Stimulated activated CD4-positive, alpha-beta T cell treated with anti-CD3 and anti-CD28 coated beads, TNF-alpha, amount 100 ng/mL, for 24 hours (primary cell): ENCODE results near the gene SLC5A11.
A peak's percentile ranks its signal among the peaks of the same experiment; 100 is the strongest.
"Not testable (repeated sequence)": the region's sequence is repeated elsewhere in the genome, so short reads cannot be mapped to it uniquely, and the experiment has no call there.

Source experiments
- DNase-seq, 3 experiments: peaks; one replicate each; pipeline ENCODE4 v3.0.0-alpha.2; 2020; ENCODE audit warnings: low read depth in 3 of 3

Gene SLC5A11

DNA sequence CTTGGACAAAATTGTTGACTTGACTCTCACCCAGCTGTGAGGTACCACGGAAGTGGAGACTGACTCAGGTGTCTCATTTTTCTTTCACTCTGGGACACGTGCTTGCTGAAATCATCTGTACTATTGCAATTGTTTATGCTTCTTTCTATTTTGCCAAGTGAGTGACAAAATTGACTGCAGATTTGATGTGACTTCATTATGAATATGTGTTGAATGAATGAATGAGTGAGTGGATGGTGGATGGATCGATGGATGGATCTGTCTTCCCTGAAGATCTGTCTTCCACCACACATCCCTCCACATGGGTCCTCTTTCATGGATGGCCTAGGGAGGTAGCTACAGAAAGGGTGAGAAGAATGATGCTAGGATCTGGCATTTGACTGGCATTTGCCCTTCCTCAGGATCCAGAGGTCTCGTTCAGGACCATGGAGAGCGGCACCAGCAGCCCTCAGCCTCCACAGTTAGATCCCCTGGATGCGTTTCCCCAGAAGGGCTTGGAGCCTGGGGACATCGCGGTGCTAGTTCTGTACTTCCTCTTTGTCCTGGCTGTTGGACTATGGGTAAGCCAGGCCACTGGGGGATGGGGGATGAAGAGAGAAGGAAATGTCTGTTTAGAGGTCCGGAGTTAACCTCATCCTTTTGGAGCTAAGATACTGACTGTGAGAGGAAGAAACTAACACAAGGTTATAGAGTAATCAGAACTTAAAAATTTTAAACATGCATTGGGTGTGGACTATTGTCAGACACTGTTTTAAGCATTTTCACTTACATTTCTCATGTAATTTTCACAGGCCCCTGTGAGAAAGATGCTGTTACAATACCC is 12.7 kb downstream of the SLC5A11 start:
- peak in 2 of 3 experiments; percentile 1 to 35 for DNase-seq

DNA sequence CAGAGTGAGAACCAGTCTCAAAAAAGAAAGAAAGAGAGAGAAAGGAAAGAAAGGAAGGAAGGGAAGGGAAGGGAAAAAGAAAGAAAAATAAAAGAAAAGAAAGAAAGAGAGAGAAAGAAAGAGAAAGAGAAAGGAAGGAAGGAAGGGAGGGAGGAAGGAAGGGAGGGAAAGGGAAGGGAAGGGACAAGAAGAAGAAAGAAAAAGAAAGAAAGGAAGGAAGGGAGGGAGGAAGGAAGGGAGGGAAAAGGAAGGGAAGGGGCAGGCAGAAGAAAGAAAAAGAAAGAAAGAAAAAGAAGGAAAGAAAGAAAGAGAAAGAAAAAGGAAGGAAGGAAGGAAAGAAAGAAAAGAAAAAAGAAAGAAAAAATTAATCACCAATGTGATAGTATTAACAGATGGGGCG is 15.7 kb downstream of the SLC5A11 start:
- no peak for DNase-seq

DNA sequence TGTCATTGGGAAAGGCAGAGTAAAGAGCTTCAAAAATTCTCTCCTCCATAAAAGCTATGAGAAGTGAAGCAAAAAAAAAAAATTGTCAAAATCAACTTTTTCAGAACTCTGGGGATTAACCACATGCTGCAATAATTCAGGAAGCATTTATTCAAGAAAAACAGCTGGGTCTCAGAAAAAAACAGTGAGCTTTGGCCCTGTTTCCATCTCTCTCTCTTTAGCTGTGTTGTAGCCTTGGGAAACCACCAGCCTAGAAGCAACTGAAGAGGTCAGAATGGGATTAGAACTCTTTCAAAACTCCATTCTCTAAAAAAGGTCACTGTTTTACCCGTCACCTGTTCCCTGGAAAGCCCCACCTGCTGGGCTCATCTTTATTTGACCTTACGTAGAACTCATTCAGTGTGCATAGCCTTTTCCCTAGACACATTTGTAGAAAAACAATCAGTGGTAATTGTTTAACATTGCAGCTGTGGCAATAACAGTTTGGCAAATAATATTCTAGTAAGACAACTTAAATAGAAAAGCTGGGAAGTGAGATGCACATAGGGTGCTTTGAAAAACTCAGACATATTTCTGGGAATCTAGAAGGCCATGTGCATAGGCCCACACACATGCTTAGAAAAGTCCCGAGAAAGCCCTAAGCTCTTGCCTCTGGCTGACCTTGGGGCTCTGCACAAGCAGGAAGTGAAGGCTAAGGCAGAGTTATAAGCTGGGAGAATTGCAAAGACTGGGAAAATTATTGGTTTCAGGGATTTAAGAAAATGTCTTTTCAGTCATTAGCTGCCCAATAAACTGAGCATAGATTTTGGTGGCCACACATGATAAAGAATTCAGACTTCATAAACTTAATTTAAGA is 18.0 kb downstream of the SLC5A11 start:
- DNase-seq, result no peak

DNA sequence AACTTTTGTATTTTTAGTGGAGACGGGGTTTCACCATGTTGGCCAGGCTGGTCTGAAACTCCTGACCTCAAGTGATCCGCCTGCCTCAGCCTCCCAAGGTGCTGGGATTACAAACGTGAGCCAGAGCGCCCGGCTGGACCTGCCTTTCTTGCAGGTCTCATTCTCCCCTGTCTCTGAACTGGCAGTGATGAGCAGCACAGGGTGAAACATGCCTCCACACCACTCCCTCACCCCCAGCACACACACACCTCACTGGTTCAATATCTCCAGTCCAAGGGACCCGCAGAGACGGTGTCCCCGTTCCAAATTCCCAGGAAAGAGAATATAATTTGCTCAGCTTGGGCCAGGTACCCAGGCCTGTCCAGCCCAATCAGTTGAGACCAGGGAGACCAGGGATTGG is 23.3 kb downstream of the SLC5A11 start:
- no peak for DNase-seq

DNA sequence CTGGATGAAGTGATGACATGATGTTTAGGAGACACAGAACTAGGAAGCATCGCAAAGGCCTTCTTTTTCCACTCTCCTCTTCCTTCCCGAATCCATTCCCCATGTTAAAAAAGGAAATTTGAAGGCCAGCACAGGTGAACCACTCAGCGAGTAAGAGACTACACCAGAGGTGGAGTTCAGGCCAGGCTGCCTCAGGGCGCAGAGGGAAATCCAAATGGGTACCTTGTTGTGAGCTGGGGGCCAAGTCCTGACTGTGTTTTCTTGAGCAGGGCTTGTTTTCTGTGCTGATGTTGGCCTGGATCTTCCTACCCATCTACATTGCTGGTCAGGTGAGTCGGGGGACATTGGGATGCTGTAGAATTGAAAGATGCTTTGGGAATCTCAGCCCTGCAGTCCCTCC is 26.1 kb downstream of the SLC5A11 start:
- DNase-seq, result no peak

DNA sequence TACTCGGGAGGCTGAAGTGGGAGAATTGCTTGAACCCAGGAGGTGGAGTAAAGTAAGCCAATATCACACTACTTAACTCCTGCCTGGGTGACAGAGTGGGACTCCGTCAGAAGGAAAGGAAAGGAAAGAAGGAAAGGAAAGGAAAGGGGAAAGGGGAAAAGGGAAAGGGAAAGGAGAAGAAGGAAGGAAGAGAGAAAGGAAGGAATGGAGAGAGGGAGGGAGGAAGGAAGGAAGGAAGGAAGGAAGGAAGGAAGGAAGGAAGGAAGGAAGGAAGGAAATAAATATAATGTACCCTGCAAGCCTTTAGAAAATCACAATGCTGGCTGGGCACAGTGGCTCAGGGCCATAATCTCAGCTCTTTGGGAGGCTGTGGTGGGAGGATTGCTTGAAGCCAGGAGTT is 27.3 kb downstream of the SLC5A11 start:
- no peak for DNase-seq

DNA sequence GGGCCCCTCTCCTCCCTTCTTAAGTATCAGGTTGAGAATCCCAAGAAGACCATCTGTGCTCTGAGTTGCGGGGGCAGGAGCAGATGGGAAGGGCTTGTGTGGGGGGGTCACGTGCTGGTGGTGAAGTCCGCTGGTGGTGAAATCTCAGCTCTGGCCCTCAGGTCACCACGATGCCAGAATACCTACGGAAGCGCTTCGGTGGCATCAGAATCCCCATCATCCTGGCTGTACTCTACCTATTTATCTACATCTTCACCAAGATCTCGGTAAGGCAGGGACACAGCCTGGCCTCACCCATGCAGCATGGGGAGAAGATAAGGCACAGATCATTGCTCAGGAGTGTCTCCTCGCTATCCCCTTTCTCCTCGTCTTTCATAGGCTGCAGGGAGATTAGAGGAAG is 29.7 kb downstream of the SLC5A11 start:
- no peak for DNase-seq

DNA sequence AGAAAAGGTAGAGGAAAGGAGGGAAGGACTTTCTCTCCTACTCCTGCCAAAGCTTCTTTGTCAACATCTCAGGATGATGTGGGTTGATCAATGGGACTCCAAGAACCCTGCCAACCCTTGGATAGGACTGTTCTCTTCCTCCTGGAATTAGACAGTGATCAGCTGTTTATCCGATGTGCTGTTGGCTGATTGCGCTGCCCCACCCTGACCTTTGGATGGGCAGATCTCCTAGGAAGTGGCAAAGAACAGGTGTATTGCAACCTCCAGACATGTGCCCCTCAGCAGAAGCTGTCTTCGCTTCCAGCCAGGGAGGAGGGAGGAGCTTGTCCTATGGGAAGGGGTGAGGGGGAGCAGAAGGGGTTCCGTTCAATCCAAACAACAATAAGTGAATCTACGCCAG is 30.5 kb downstream of the SLC5A11 start:
- DNase-seq, result no peak

DNA sequence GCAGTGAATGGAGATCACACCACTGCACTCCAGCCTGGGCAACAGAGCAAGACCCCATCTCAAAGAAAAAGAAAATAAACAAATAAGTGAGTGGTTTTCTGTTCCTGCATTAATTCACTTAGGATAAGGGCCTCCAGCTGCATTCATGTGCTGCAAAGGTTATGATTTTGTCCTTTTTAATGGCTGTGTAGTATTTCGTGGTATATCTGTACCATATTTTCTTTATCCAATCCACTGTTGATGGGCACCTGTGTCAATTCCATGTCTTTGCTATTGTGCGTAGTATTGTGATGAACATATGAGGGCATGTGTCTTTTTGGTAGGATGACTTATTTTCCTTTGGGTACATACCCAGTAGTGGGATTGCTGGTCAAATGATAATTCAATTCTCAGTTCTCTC is 33.9 kb downstream of the SLC5A11 start:
- no peak for DNase-seq

DNA sequence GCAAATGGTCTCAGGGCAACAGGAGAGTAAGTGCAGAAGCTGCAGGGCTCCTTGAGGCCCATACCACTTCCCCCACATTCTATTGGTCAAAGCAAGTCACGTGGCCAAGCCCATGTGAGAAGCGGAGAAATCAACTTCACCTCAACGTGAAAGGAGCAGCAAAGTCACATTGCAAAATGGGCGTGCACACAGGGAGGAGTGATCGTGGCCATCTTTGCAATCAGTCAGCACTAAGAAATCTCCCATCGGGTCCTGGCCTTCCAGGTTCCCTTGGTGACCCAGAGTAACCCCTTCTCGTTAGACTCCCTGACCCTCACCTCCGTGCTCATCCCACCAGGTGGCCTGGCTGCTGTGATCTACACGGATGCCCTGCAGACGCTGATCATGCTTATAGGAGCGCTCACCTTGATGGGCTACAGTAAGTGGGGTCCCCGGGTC is 38.0 kb downstream of the SLC5A11 start:
- no peak for DNase-seq

DNA sequence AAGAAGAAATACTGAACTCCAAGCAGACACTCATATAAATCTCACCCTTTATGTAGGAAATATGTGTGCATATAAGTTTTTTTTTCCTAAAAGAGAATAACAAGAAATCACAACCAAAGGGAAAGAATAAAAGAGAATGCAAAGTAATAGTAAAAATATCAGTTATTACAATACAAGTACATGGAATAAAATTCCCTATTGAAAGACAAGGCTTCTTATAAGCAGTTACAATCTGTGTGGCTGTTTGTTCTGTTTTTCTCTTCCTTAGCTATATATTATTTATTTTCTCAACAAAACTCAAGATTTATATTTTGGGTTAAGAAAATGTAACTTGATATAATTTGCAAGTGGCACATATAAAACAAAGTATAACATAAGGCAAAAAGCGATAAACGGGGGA is 41.7 kb downstream of the SLC5A11 start:
- no peak for DNase-seq

DNA sequence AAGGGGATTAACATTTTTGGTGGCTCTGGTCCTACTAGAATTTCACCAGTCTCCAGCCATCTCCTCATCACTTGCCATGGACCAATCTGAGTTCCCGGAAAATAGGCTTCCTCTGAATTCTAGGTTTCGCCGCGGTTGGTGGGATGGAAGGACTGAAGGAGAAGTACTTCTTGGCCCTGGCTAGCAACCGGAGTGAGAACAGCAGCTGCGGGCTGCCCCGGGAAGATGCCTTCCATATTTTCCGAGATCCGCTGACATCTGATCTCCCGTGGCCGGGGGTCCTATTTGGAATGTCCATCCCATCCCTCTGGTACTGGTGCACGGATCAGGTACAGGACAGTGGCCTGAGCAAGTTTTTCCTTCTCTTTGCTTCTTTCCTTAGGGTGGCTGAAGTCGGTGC is 45.0 kb downstream of the SLC5A11 start:
- DNase-seq, result no peak

DNA sequence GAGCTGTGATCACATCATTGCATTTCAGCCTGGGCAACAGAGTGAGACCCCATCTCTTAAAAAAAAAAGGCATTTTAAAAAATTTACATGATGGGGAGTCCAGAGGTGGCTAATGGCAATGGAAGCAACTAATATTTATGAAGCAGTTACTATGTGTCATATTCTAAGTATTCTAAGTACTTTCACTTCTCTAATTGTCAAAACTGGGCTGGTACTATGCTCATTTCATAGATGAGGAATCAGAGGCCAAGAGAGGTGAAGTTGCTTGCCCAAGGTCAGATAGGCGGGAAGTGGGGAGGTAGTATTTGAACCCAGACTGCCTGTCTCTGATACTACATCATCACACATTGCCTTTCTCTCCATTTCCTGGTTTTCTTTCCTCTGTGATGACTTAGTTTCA is 50.7 kb downstream of the SLC5A11 start:
- DNase-seq, result no peak

DNA sequence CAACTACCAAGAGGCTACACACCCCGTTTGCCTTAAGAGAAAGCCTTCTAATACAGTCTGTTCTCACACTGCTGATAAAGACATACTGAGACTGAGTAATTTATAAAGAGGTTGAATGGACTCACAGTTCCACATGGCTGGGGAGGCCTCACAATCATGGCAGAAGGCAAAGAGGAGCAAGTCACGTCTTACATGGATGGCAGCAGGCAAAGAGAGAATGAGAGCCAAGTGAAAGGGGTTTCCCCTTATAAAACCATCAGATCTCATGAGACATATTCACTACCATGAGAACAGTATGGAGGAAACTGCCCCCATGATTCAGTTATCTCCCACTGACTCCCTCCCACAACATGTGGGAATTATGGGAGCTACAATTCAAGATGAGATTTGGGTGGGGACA is 51.8 kb downstream of the SLC5A11 start:
- DNase-seq, result not testable (repeated sequence)

DNA sequence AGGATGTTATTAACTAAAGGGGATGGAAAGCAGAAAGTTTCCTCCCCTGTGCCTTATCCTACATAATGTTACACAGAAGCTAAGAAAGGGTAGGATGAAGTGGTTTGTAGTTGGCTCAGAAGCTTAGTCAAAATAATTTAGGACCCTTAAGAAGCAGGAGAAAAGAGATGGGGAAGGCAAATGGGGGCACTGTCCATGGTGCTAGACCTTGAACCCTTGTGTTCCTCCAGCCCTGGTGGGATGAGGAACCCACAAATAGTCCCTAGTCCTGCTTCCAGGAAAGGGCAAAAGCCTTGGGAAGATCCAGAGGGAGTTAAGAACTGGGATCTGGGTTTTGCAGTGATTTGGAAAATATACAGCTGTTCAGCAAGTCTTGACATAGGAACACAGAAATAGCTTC is 54.5 kb downstream of the SLC5A11 start:
- no peak for DNase-seq

DNA sequence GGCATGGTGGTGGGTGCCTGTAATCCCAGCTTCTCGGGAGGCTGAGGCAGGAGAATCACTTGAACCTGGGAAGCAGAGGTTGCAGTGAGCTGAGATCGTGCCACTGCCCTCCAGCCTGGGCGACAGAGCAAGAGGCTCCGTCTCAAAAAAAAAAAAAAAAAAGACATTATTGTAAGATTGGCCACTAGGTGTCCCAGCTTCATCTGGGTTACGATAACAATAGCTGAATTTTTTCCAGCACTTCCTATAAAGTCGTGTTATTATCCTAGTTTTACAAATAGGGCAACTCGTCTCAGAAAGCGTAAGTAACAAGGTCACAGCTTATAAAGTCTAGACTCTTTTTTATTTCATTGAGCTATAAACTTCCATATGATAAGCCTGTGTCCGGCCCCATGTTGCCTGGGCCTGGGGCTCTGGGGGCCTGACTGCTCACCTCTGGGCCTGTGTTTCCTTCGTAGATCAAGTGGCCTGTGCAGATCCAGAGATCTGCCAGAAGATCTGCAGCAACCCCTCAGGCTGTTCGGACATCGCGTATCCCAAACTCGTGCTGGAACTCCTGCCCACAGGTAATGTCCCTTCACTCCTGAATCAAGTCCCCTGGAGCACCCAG is 60.5 kb downstream of the SLC5A11 start:
- no peak for DNase-seq

DNA sequence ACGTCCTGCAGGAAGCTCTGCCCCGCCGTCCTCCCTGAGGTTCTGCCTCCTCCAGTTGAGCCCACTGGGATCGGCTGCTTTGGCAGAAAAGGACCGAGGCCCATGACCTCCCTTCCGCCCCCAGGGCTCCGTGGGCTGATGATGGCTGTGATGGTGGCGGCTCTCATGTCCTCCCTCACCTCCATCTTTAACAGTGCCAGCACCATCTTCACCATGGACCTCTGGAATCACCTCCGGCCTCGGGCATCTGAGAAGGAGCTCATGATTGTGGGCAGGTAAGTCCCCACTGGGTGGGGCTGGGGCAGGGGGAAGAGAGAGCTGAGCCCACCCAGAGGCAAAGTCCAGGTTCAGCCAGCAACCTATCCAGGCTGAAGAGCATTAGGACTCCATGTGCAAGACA is 61.1 kb downstream of the SLC5A11 start:
- DNase-seq, result no peak

DNA sequence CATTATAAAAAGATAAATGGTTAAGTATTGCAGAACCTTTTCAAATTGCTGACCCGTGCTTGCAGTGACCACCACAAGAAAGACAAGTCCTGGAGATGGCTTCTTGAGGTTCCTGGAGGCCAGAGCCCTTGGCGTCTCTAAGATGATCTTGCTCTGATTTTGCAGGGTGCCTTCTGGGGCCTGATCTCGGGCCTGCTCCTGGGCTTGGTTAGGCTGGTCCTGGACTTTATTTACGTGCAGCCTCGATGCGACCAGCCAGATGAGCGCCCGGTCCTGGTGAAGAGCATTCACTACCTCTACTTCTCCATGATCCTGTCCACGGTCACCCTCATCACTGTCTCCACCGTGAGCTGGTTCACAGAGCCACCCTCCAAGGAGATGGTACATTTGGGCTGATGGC is 63.0 kb downstream of the SLC5A11 start:
- DNase-seq, result no peak

DNA sequence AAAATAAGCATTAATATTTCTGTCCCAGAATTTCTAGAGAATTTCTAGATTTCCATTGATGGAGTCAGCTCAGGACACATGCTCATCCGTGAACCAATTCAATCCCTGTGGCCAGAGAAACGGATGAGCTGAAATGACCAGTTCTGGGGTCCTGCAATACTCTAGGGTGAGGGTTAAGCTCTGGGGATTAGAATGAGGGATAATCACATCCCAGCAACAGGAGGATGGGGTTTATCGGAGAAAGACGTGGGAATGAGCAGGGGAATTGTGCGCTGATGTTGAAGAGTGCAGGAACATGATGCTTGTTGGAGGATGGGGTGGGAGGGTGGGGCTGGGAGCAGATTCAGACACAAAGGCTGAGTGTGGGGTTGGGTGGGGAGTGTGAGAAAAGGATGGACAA is 64.1 kb downstream of the SLC5A11 start:
- no peak for DNase-seq

DNA sequence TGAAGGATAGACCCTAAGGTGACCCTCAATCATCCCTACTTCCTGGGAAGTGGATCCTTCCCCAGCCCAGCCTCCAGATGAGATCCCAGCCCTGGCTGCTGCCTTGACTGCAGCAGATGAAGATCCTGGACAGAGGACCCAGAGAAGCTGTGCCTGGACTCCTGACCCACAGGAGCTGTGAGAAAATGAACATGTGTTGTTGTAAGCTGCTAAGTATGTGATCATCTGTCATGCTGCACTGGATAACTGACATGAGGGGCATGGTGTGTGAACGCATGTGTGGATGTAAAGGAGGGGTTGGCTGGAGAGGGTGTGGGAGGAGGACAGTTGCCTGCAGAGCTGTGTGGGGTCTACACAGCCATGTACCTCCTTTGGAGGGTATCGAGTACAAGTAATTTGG is 69.3 kb downstream of the SLC5A11 start:
- no peak for DNase-seq

DNA sequence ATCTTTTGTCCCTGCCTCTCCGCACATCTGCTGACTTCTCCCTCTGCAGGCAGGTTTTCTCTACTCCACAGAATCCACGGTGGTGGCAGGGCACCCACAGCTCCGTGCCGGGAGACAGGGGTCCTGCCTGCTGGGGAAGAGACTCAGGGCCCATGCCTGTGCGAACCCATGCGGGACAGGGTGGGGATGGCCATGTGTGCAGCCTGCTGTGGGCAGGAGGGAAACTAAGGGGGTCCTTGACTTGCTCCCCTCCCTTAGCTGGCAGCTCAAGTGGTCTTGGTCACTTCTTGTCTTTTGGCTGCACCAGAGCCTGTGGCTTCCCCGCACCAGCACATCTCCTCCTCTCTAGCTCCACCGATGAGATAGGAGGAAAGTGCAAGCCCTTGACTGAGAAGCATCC is 69.8 kb downstream of the SLC5A11 start:
- no peak for DNase-seq

DNA sequence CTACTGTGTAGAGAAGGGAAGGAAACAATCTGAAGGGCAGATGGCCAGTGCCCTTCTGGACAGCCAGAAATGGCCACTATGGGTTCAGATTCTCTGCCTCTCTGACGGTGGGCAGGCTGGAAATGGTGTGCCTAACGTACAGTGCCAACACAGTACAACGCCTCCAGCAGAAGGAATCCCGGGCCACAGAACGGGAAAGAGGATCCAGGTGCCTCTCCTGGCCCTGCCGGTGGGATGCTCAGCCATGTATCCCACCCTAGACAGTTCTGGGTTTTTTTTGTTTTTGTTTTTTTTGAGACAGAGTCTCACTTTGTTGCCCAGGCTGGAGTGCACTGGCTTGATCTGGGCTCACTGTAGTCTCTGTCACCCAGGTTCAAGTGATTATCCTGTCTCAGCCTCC is 71.5 kb downstream of the SLC5A11 start:
- no peak for DNase-seq

DNA sequence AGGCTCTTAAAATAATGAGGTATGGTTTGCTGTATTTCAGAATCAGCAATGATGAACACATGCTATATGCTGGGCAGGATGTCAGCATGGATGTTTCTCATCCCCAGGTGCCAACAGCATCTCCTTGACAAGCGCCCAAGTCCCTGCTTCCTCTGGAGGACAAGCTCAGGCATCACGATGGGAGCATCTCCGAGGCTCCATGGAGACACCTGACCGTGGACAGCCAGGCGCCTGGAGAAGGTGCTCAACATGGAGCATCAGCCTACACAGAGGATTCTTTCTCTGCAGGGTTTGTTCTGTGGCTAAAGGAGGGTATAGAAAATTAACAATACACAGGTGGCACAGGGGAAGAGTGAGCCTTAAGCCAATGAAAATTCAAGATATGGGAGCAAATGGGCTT is 72.1 kb downstream of the SLC5A11 start:
- no peak for DNase-seq
